ENCODE results near the gene CBR1. TPM values are rescaled to one million over a fixed set of nuclear protein-coding genes. Genes with fewer than 3 reads are reported as not detected.

CBR1 gene
- total and polyA plus RNA-seq, 2 of the 13 experiments (the other 11 are each of a cell fraction or from before 2014, with no cell fraction given): 33.7 to 38.7 TPM

GRCh38 chr21:36044056-36044455 is 25.8 kb upstream of the CBR1 start (continued):
- TF ChIP-seq CREB1 (IDR thresholded peaks at IDR 0.05): no peak
- no peak for TF ChIP-seq CREB1 (CRISPR knock-in tag; IDR thresholded peaks at IDR 0.05)
- TF ChIP-seq ZNF484 (CRISPR knock-in tag; IDR thresholded peaks at IDR 0.05; ENCODE audit: borderline replicate concordance, low read depth): no peak
- TF ChIP-seq ZNF570 (CRISPR knock-in tag; IDR thresholded peaks at IDR 0.05; ENCODE audit: borderline replicate concordance): no peak

DNA sequence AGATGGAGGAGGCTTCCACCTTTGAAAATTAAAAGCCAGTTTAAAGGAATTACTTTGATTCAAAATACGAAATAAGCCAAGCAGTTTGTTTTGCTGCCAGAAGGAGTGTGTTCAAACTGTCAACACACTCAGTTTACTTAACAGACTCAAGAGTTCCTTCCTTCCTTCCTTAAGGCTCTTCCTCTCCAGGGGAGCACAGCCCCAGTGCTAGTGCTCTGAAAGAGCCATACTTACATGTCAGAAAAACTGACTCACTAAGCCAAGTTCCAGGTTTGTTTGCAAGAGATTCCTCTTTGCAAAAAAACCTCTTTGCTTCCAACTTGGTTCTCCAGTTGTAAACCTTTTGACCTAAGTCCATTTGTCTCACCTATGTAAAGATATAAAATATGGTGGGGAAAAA is 23.8 kb upstream of the CBR1 start:
- ATAC-seq: no peak
- H3K4me3 ChIP-seq (replicated peaks in 1 of 3; ENCODE audit: insufficient read depth in 1 of 3, low read depth in 2 of 3, low read length in 3 of 3): no peak overlapping the region
- no peak overlapping the region for H3K4me2 ChIP-seq (ENCODE audit: low read depth, low read length)
- intact Hi-C loops (cut with micrococcal nuclease; ENCODE audit: unreplicated experiment): no loop called here
- CTCF ChIA-PET (ENCODE audit: low intra/inter-chr PET ratio, low total read pairs): no interaction called here
- in situ Hi-C loops (cut with HindIII; ENCODE audit: extremely low pct_ligation_motif_present, low pct_unique_long_range_greater_than_20kb): no loop called here
- H2AFZ ChIP-seq (ENCODE audit: low read length): no peak overlapping the region
- TF ChIP-seq MYNN (CRISPR knock-in tag; IDR thresholded peaks at IDR 0.05; ENCODE audit: low read depth) (no peak), RAD51 (IDR thresholded peaks at IDR 0.05; ENCODE audit: borderline replicate concordance) (no peak), NONO (IDR thresholded peaks at IDR 0.05) (no peak), NONO (CRISPR knock-in tag; conservative IDR thresholded peaks at IDR 0.05) (no peak)
- TF ChIP-seq, protein P1, sequence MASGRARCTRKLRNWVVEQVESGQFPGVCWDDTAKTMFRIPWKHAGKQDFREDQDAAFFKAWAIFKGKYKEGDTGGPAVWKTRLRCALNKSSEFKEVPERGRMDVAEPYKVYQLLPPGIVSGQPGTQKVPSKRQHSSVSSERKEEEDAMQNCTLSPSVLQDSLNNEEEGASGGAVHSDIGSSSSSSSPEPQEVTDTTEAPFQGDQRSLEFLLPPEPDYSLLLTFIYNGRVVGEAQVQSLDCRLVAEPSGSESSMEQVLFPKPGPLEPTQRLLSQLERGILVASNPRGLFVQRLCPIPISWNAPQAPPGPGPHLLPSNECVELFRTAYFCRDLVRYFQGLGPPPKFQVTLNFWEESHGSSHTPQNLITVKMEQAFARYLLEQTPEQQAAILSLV (CRISPR knock-in tag; IDR thresholded peaks at IDR 0.05; ENCODE audit: borderline replicate concordance): no peak
- no peak overlapping the region for H3K27ac ChIP-seq (ENCODE audit: extremely low read length, insufficient read depth, low read length)
- no peak overlapping the region for H3K9ac ChIP-seq (ENCODE audit: insufficient read depth, low read depth, low read length)
- peaks cover 26 to 76% of the 10 kb centered on the region in 2 experiments for H3K36me3 ChIP-seq (replicated peaks in 1 of 2; ENCODE audit: control insufficient read depth in 1 of 2, insufficient read depth in 2 of 2, low read length in 2 of 2)
- no peaks in the 10 kb centered on the region for H3K4me1 ChIP-seq (ENCODE audit: insufficient read depth, low read length)
- H3K9me3 ChIP-seq (ENCODE audit: low read length): no peaks in the 10 kb centered on the region
- H3K79me2 ChIP-seq (ENCODE audit: insufficient read depth, low read length): no peaks in the 10 kb centered on the region
- H4K20me1 ChIP-seq (ENCODE audit: insufficient read depth, low read length): no peaks in the 10 kb centered on the region
- POLR2A ChIA-PET: no interaction called here
- no peak for DNase-seq (ENCODE audit: low spot score)
- BruUV-seq (replicated peaks): no TSS peak
- 100% methylated on average over 1 of the region's 1 CpG for WGBS (ENCODE audit: low lambda C conversion rate)
- no peaks in the 10 kb centered on the region for H3K27me3 ChIP-seq (ENCODE audit: control insufficient read depth in 1 of 2, insufficient read depth in 2 of 2, low read length in 2 of 2)
- no peak for FAIRE-seq
